ENCODE data around the gene FBXW8. TPM values are rescaled to one million over a fixed set of nuclear protein-coding genes. Genes with fewer than 3 reads are reported as not detected.
A peak's percentile ranks its signal among the peaks of the same experiment; 100 is the strongest.

The FBXW8 gene
- total RNA-seq, 1 donor from 2014 or later: 6.1 TPM

GRCh38 chr12:116924558-116925453, 14.1 kb downstream of the FBXW8 start:
- DNase-seq (ENCODE audit: low spot score) (no peak), ATAC-seq (no peak)

GRCh38 chr12:116926283-116927243, 15.8 kb downstream of the FBXW8 start:
- no peak for DNase-seq (ENCODE audit: low spot score)
- ATAC-seq: no peak

- no peak for DNase-seq (ENCODE audit: low spot score)
These were observed 16.6 kb downstream of the FBXW8 start for GRCh38 chr12:116927244-116927940.

GRCh38 chr12:116928504-116928903, 17.8 kb downstream of the FBXW8 start:
- no peak for DNase-seq (ENCODE audit: low spot score)
- no peak for ATAC-seq

More at GRCh38 chr12:116927244-116927940, 16.6 kb downstream of the FBXW8 start:
- no peak for ATAC-seq

DNA sequence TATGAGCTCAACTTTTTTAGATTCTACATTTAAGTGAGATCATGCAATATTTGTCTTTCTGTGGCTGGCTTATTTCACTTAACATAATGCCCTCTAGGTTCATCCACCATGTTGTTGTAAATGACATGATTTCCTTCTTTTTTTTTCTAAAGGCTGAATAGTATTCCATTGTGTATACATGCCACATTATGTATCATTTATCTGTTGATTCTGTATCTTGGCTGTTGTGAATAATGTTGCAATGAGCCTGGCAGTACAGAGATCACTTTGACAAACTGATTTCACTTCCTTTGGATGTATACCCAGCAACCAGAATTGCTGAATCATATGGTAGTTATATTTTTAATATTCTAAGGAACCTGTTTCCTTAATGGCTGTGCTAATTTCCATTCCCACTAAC, 19.1 kb downstream of the FBXW8 start:
- peak; percentile 61 for ATAC-seq

DNA sequence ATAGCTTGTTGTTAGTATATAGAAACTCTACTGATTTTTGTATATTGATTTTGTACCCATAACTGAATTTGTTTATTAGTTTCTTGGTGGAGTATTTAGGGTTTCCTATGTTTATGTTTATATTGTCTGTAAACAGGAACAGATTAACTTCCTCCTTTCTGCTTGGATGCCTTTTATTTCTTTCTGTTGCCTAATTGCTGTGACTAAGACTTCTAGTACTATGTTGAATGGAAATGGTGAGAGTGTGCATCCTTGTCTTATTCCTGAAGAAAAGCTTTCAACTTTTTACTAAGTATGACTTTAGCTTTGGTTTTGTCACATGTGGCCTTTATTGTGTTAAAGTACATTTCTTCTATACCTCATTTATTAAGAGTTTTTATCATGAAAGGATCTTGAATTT, 20.9 kb downstream of the FBXW8 start:
- ATAC-seq (no peak), DNase-seq (ENCODE audit: low spot score) (no peak)

More for the DNA sequence above, 19.1 kb downstream of the FBXW8 start:
- DNase-seq (ENCODE audit: low spot score): no peak

- ATAC-seq (no peak), DNase-seq (ENCODE audit: low spot score) (no peak)
These were observed 22.3 kb downstream of the FBXW8 start for GRCh38 chr12:116933091-116933490.

DNA sequence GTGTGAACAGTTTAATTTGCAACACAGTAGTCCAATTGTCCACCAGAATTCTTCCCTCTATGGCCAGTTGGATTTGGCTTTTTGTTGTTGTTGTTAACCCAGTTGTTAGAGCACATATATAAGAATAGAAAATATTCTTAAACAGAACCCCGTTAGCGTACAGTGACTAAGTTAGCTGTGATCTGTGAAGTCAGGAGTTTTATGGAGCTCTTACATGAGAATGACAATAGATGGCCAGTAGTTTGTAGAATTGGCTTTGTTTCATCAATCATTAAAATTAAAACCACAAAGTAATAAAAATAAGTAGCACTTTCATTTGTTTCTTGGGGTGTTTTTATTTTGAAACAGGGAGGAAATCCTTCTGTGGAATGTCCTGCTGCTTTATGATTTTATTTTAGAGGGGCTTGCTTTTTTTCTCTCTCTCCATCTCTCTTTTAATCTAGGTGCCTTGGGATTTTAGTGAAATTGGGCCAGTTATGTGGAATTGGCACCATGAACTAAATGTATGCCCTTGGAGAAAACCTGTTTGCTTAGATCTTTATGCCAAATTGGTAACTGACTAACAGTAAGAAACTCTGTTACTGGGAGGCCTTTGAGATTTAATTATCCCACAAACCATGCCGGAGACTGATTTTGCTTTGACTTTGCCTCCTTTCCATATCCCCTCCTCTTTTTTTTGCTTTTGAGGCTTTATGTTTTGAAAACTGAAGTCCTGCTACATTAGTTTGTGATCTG, 22.9 kb downstream of the FBXW8 start:
- ATAC-seq (no peak), DNase-seq (ENCODE audit: low spot score) (no peak)

- no peak for ATAC-seq
These were observed 24.4 kb downstream of the FBXW8 start for GRCh38 chr12:116934908-116935705.

GRCh38 chr12:116937640-116938039, 26.9 kb downstream of the FBXW8 start:
- no peak for DNase-seq (ENCODE audit: low spot score)
- no peak for ATAC-seq

More at GRCh38 chr12:116934908-116935705, 24.4 kb downstream of the FBXW8 start:
- DNase-seq (ENCODE audit: low spot score): no peak

GRCh38 chr12:116939734-116940133, 29.0 kb downstream of the FBXW8 start:
- ATAC-seq (no peak), DNase-seq (ENCODE audit: low spot score) (no peak)

- DNase-seq (ENCODE audit: low spot score) (no peak), ATAC-seq (no peak)
These were observed 30.4 kb downstream of the FBXW8 start for GRCh38 chr12:116941188-116941587.

GRCh38 chr12:116943419-116944372, 32.9 kb downstream of the FBXW8 start:
- ATAC-seq (no peak), DNase-seq (ENCODE audit: low spot score) (no peak)

GRCh38 chr12:116945886-116946550, 35.3 kb downstream of the FBXW8 start:
- ATAC-seq (no peak), DNase-seq (ENCODE audit: low spot score) (no peak)

GRCh38 chr12:116948298-116948697, 37.5 kb downstream of the FBXW8 start:
- no peak for DNase-seq (ENCODE audit: low spot score)
- no peak for ATAC-seq

- ATAC-seq: no peak
These were observed 40.0 kb downstream of the FBXW8 start for GRCh38 chr12:116950628-116951325.

More at GRCh38 chr12:116950628-116951325, 40.0 kb downstream of the FBXW8 start:
- no peak for DNase-seq (ENCODE audit: low spot score)

Data from left lobe of liver (tissue), 2 donors.